A673 (cell line): ENCODE results near the gene PSMD11. TPM values are rescaled to one million over a fixed set of nuclear protein-coding genes. Genes with fewer than 3 reads are reported as not detected.

Experiments
- BruUV-seq: library from RNA; stranded (reverse); fragments of 400-500 nt; replicated peaks from 2 replicates; lab custom pipeline; 2021; lab: Mats Ljungman, UMichigan
- CTCF ChIA-PET: fragments of 300-600 bp; sonication (Branson Sonifier 250); formaldehyde crosslinking; loops from one replicate; lab custom pipeline; 2022; ENCODE audit warnings: antibody characterized with exemption; lab: Charles Lee
- POLR2A ChIA-PET: fragments of 300-600 bp; sonication (Branson Sonifier 250); formaldehyde crosslinking; loops from one replicate; lab custom pipeline; 2022; ENCODE audit warnings: antibody characterized with exemption; ENCODE audit not compliant: low non-redundant PET; lab: Charles Lee
- DNase-seq: peaks from one replicate; pipeline ENCODE4 v3.0.0-alpha.2; 2015; ENCODE audit warnings: low spot score
- H3K27ac ChIP-seq: fragments of 200-600 bp; sonication (generic); 2 replicates; pipeline ENCODE4 v1.5.1; 2016; ENCODE audit warnings: mixed run types, low read depth, mild to moderate bottlenecking, mixed read lengths, antibody characterized with exemption, low read length; ENCODE audit not compliant: poor library complexity, severe bottlenecking
- H3K27me3 ChIP-seq: fragments of 200-600 bp; sonication (generic); replicated peaks from 2 replicates; pipeline ENCODE4 v1.6.1; 2017; ENCODE audit warnings: mixed run types, low read depth, mild to moderate bottlenecking, mixed read lengths, antibody characterized with exemption, low read length; ENCODE audit not compliant: insufficient read depth, poor library complexity
- H3K36me3 ChIP-seq: fragments of 200-600 bp; sonication (generic); 2 replicates; pipeline ENCODE4 v1.6.1; 2016; ENCODE audit warnings: mixed run types, mild to moderate bottlenecking, mixed read lengths, antibody characterized with exemption, low read length; ENCODE audit not compliant: insufficient read depth, poor library complexity, severe bottlenecking
- H3K4me1 ChIP-seq: fragments of 200-600 bp; sonication (generic); 2 replicates; pipeline ENCODE4 v1.6.1; 2017; ENCODE audit warnings: mixed run types, mild to moderate bottlenecking, mixed read lengths, antibody characterized with exemption, low read length; ENCODE audit not compliant: insufficient read depth, poor library complexity, severe bottlenecking
- H3K4me3 ChIP-seq: fragments of 200-600 bp; sonication (generic); 2 replicates; pipeline ENCODE4 v1.5.1; 2016; ENCODE audit warnings: low read depth, mixed run types, mild to moderate bottlenecking, mixed read lengths, low read length; ENCODE audit not compliant: poor library complexity, severe bottlenecking
- H3K9me3 ChIP-seq: fragments of 200-600 bp; sonication (generic); 2 replicates; pipeline ENCODE4 v1.6.1; 2016; ENCODE audit warnings: mixed run types, low read depth, mild to moderate bottlenecking, mixed read lengths, antibody characterized with exemption, low read length; ENCODE audit not compliant: poor library complexity, severe bottlenecking
- CTCF ChIP-seq: fragments of 300-800, 200-600 bp; sonication (generic); conservative IDR thresholded peaks from 2 replicates; pipeline ENCODE4 v1.5.1; 2017; ENCODE audit warnings: low read depth, mild to moderate bottlenecking, antibody characterized with exemption, low read length, moderate library complexity, mixed read lengths
- EZH2 ChIP-seq: fragments of 200-600 bp; sonication (generic); IDR thresholded peaks from 2 replicates; pipeline ENCODE4 v1.6.1; 2017; ENCODE audit warnings: borderline replicate concordance, low read depth, mild to moderate bottlenecking, mixed read lengths, antibody characterized with exemption, low read length; ENCODE audit not compliant: poor library complexity, severe bottlenecking
- intact Hi-C: fragments of 100-400 bp; cut with micrococcal nuclease; formaldehyde crosslinking; loops from one replicate; pipeline ENCODE4 v1.10.0; 2022; ENCODE audit not compliant: unreplicated experiment
- total RNA-seq: library from RNA; stranded (reverse); gene quantifications from 2 replicates; pipeline ENCODE4 v1.2.3, GENCODE V29; 2021

The PSMD11 gene
- total RNA-seq, 1 experiment from 2014 or later, result 195 TPM

DNA sequence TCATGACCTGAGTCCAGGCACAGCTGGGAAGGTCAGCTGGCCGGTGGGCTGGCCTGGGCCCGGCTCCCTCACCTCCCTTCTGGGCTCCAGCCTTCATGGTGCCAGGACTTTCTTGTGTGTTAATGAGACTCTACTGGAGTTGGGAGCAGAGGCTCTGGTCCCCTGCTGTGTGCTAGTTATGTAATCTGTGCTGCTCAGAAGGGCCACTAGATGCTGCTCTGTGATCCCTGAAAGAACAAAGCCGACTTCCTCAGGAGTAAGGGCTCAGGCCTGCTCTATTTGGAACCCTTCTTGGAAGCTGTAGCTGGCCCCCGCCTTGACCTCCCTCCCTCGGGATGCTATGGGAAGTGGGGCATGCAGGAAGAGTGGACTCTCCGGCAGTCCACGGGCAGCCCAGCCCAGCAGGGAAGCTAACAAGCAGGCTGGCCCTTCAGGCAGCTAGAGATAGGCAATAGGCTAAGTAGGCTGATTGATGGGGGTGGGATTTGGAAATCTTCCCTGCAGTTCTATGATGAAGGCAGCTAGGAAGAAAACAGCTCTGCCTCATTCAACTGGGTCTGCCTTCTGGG, 39.2 kb downstream of the PSMD11 start:
- CTCF ChIA-PET, result interaction anchor here (0.8 kb wide), 1 partner anchor 175 kb away, joined by 3 read pairs; no protein-coding TSS in a partner anchor
- BruUV-seq, result no TSS peak
- peak overlapping the region; percentile 47 for H3K27ac ChIP-seq

GRCh38 chr17:32484041-32484461, 39.7 kb downstream of the PSMD11 start:
- no peaks in the 10 kb centered on the region for H3K9me3 ChIP-seq
- H3K36me3 ChIP-seq, result peaks cover 7% of the 10 kb centered on the region
- ChIA-PET CTCF (interaction anchor here (0.8 kb wide), 1 partner anchor 175 kb away, joined by 3 read pairs; no protein-coding TSS in a partner anchor), POLR2A (no interaction called here)
- H3K4me1 ChIP-seq, result peaks cover 11% of the 10 kb centered on the region
- no peak for DNase-seq
- no TSS peak for BruUV-seq
- H3K27ac ChIP-seq, result peak overlapping the region; percentile 47
- no peaks in the 10 kb centered on the region for H3K27me3 ChIP-seq
- H3K4me3 ChIP-seq, result no peak overlapping the region
- TF ChIP-seq EZH2 (no peak), CTCF (no peak)
- intact Hi-C loops, result loop anchor here (5.0 kb wide), 1 partner anchor 273 kb away; no protein-coding TSS in a partner anchor

More for the DNA sequence above, 39.2 kb downstream of the PSMD11 start:
- intact Hi-C loops, result loop anchor here (5.0 kb wide), 1 partner anchor 274 kb away; no protein-coding TSS in a partner anchor
- no peak overlapping the region for H3K4me3 ChIP-seq
- no peaks in the 10 kb centered on the region for H3K27me3 ChIP-seq
- peak; percentile 75 for DNase-seq
- peaks cover 8% of the 10 kb centered on the region for H3K36me3 ChIP-seq
- POLR2A ChIA-PET, result interaction anchor here (0.5 kb wide), 1 partner anchor 146 kb away, joined by 3 read pairs; no protein-coding TSS in a partner anchor
- TF ChIP-seq CTCF (peak; percentile 58), EZH2 (no peak)
- H3K4me1 ChIP-seq, result peaks cover 11% of the 10 kb centered on the region
- H3K9me3 ChIP-seq, result no peaks in the 10 kb centered on the region

GRCh38 chr17:32484628-32485027, 40.3 kb downstream of the PSMD11 start:
- H3K9me3 ChIP-seq, result no peaks in the 10 kb centered on the region
- ChIA-PET POLR2A (no interaction called here), CTCF (no interaction called here)
- intact Hi-C loops, result loop anchor here (5.0 kb wide), 1 partner anchor 273 kb away; no protein-coding TSS in a partner anchor
- H3K27ac ChIP-seq, result no peak overlapping the region
- no peaks in the 10 kb centered on the region for H3K27me3 ChIP-seq
- no peak for TF ChIP-seq CTCF
- TF ChIP-seq EZH2, result no peak
- no TSS peak for BruUV-seq
- peaks cover 7% of the 10 kb centered on the region for H3K36me3 ChIP-seq
- H3K4me3 ChIP-seq, result no peak overlapping the region
- peaks cover 11% of the 10 kb centered on the region for H3K4me1 ChIP-seq
- DNase-seq, result no peak
